Cardiac muscle cell (in vitro differentiated cells and primary cell): Measurements from ENCODE around the gene MEF2B. TPM values are rescaled to one million over a fixed set of nuclear protein-coding genes. Genes with fewer than 3 reads are reported as not detected.

Experiments
- DNase-seq, 2 donors: peaks; one replicate each; pipeline versions ENCODE4 v3.0.0 to v3.0.0-alpha.2; 2010 to 2017; ENCODE audit warnings: low read depth in 1 of 2, low spot score in 1 of 2
- H3K27ac ChIP-seq: fragments of 200-600 bp; sonication (generic); 2 replicates; pipeline ENCODE4 v1.5.1; 2016
- H3K27me3 ChIP-seq: fragments of 200-600 bp; sonication (generic); 2 replicates; pipeline ENCODE4 v1.6.0; 2016; ENCODE audit warnings: control low read depth
- H3K36me3 ChIP-seq: fragments of 200-600 bp; sonication (generic); 2 replicates; pipeline ENCODE4 v1.5.1; 2016; ENCODE audit warnings: control low read depth
- H3K4me1 ChIP-seq: fragments of 200-600 bp; sonication (generic); 2 replicates; pipeline ENCODE4 v1.8.1; 2017; ENCODE audit warnings: low read depth, mild to moderate bottlenecking, mixed run types
- H3K4me3 ChIP-seq: fragments of 200-600 bp; sonication (generic); 2 replicates; pipeline ENCODE4 v1.5.1; 2016; ENCODE audit warnings: mild to moderate bottlenecking
- H3K9me3 ChIP-seq: fragments of 200-600 bp; sonication (generic); 2 replicates; pipeline ENCODE4 v1.5.1; 2017; ENCODE audit warnings: low read depth, mild to moderate bottlenecking, control low read depth
- polyA plus RNA-seq: library from polyadenylated mRNA; unstranded; fragments of >200 nt; fragmentation: Nextera tagmentation; extraction: Ambion mirVana; gene quantifications from 2 replicates; pipeline ENCODE4 v1.2.1, GENCODE V29; 2016
- total RNA-seq: library from RNA; depleted of rRNA; stranded (reverse); fragments of >200 nt; gene quantifications from 2 replicates; pipeline ENCODE4 v1.2.3, GENCODE V29; 2016
- TF ChIP-seq, protein P1 (sequence below): IDR thresholded peaks from 2 replicates; pipeline ENCODE4 v1.5.1; 2012; ENCODE audit warnings: low read depth, mild to moderate bottlenecking, low read length

MEF2B gene
- total and polyA plus RNA-seq, 2 experiments from 2014 or later: 1.2 TPM; not detected in 1

DNA sequence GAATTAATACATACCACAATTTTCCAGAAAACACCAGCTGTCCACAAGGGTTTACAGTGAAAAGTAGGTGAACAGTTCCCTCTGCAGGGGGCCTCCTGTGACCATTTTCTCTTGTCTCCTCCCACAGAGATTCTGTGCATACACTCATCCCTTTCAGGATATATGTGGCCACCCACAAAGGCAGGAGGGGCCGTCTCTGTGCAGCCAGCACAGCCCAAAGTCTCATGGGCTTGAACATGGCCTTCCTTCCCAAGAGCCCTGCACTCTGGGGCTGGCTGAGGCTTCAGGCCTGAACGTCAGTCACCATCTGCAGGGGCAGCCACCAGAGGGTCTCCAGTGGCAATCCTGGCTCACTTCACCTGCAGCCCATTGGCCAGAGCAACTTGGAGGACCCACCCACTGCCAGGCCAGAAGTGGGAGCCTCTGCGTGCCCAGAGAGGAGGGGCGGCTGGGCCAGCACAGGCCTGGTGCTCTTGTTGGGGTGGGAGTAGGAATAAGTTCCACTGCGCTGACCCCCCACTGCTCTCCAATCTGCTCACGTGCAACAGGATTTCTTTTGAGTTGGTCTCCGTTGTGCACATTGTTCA, 56.9 kb downstream of the MEF2B start:
- TF ChIP-seq, protein P1, sequence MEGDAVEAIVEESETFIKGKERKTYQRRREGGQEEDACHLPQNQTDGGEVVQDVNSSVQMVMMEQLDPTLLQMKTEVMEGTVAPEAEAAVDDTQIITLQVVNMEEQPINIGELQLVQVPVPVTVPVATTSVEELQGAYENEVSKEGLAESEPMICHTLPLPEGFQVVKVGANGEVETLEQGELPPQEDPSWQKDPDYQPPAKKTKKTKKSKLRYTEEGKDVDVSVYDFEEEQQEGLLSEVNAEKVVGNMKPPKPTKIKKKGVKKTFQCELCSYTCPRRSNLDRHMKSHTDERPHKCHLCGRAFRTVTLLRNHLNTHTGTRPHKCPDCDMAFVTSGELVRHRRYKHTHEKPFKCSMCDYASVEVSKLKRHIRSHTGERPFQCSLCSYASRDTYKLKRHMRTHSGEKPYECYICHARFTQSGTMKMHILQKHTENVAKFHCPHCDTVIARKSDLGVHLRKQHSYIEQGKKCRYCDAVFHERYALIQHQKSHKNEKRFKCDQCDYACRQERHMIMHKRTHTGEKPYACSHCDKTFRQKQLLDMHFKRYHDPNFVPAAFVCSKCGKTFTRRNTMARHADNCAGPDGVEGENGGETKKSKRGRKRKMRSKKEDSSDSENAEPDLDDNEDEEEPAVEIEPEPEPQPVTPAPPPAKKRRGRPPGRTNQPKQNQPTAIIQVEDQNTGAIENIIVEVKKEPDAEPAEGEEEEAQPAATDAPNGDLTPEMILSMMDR: peak; percentile 12
- peaks cover 18% of the 10 kb centered on the region for H3K4me1 ChIP-seq
- peak overlapping the region; percentile 46 for H3K27ac ChIP-seq
- H3K4me3 ChIP-seq: no peak overlapping the region
- H3K36me3 ChIP-seq: no peaks in the 10 kb centered on the region
- DNase-seq: peak; percentile 70 to 82
- no peaks in the 10 kb centered on the region for H3K9me3 ChIP-seq
- no peaks in the 10 kb centered on the region for H3K27me3 ChIP-seq

DNA sequence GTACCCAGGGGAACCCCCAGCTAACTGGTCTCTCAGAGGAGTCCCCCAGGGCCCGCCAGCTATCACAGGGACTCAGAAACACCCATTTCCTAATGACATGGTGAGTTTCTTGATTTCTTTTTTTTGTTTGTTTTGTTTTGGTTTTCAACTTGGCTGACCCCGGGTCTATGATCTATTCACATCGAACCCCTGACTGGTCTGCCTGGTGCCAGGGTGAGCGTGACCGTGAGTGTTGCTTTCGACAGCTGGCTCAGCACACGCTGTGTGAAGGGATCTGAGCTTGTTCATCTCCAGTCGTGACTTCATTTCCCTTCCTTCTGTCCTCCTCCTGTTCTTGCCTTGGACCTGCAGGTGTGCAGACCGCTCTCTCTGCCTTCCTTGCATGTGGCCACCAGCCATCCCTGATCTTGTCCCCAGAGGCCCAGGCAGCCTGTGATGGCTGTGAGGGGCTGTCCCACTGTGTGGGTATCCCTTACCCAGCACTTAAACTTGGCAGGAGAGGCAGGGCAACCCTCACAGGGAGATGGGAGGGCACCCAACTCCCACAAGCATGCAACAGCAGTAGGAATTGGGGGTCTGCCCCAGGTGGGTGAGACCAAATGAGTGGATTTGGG, 58.0 kb downstream of the MEF2B start:
- Histone ChIP-seq H3K9me3 (no peaks in the 10 kb centered on the region), H3K4me3 (no peak overlapping the region), H3K4me1 (peaks cover 18% of the 10 kb centered on the region), H3K27ac (no peak overlapping the region), H3K27me3 (no peaks in the 10 kb centered on the region), H3K36me3 (no peaks in the 10 kb centered on the region)
- TF ChIP-seq, protein P1: no peak
- no peak for DNase-seq

DNA sequence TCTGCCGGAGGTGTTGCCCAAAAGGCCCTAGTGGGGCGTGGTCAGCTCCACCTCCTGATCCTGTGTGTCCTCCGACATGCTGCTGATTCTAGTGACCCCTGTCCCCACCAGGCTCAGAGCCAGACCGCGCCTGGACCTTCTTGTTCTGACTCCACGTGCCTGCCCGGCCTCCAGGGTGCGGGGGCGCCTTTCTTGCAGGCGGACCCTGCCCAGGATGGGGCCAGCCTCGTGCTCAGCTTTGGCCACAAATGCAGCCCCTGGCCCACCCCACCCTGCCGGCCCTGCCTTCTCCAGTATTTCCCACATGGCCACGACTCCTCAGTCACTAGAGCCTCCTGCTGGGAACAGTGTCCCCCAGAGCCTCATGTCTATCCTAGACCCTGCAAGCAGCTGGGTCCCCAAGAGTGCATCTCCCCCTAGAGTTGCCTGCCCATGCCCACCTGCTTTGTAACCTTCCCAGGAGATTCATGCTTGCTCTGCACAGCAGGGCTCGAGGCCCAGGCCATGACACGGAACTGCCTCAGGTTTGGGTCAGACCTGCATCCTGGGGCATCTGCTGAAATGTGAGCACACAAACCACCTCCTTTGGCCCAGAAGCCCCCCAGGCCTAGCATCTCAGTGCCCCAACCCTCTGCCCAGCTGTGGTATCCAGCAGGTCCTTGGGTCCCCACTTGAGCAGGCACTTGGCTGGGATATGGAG, 58.8 kb downstream of the MEF2B start:
- H3K27me3 ChIP-seq: no peaks in the 10 kb centered on the region
- no peak overlapping the region for H3K4me3 ChIP-seq
- no peaks in the 10 kb centered on the region for H3K36me3 ChIP-seq
- TF ChIP-seq, protein P1: no peak
- H3K9me3 ChIP-seq: no peaks in the 10 kb centered on the region
- no peak for DNase-seq
- peaks cover 19% of the 10 kb centered on the region for H3K4me1 ChIP-seq
- H3K27ac ChIP-seq: no peak overlapping the region

DNA sequence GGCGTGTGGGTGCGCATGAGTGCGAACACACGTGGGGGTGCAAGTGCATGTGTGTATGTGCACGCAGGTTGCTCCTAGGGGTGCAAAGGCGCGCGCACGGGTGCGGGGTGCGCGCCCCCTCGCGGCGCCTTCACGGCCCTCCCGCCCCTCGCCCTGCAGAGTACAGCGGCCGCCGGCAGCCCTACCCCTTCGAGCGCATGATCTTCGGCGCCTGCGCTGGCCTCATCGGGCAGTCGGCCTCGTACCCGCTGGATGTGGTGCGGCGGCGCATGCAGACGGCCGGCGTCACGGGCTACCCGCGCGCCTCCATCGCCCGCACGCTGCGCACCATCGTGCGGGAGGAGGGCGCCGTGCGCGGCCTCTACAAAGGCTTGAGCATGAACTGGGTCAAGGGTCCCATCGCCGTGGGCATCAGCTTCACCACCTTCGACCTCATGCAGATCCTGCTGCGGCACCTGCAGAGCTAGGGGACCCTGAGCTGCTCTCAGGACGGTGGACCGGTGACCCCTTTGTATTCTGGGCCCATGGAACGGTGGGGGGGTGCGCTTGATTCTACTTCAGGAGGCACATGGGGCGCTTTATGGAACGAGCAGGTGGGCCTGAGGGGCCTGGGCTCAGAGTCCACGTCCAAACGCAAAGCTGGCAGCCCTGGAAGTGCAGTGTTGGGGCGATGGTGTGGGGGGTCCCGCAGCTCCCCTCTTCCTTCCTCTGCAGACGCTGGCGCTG, 59.5 kb downstream of the MEF2B start:
- no peaks in the 10 kb centered on the region for H3K9me3 ChIP-seq
- peak; percentile 30 to 67 for DNase-seq
- no peaks in the 10 kb centered on the region for H3K27me3 ChIP-seq
- no peak overlapping the region for H3K4me3 ChIP-seq
- no peaks in the 10 kb centered on the region for H3K36me3 ChIP-seq
- H3K27ac ChIP-seq: no peak overlapping the region
- TF ChIP-seq, protein P1: peak; percentile 42
- H3K4me1 ChIP-seq: peaks cover 26% of the 10 kb centered on the region

DNA sequence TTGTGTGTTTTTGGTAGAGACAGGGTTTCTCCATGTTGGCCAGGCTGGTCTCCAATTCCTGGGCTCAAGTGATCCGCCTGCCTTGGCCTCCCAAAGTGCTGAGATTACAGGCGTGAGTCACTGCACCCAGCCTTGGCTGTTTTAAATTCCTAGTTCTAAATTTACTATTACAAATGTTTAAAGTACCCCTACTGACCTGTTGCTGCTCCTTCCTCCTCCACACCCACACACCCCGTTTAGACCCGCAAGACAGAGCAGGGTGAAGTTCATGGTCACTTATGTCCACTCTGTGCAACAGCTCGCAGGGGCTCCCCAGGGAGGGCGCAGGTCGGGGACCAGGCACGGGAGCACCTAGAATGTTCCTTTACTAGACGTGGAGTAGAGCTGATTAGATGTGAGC, 60.5 kb downstream of the MEF2B start:
- TF ChIP-seq, protein P1: no peak
- DNase-seq: peak in 1 of 2 donors; percentile 25
- no peaks in the 10 kb centered on the region for H3K36me3 ChIP-seq
- no peaks in the 10 kb centered on the region for H3K9me3 ChIP-seq
- H3K4me3 ChIP-seq: no peak overlapping the region
- H3K27me3 ChIP-seq: no peaks in the 10 kb centered on the region
- no peak overlapping the region for H3K27ac ChIP-seq
- H3K4me1 ChIP-seq: peaks cover 26% of the 10 kb centered on the region
